HG02870 (cell line): ENCODE measurements around the gene OTP.
A peak's percentile ranks its signal among the peaks of the same experiment; 100 is the strongest.
"Not testable (repeated sequence)": the region's sequence is repeated elsewhere in the genome, so short reads cannot be mapped to it uniquely, and the experiment has no call there.

Source experiments
- ATAC-seq: cut with Tn5 transposase; IDR thresholded peaks from one replicate; pipeline ENCODE4 v1.9.1; 2021; ENCODE audit warnings: mild to moderate bottlenecking, moderate library complexity; ENCODE audit not compliant: unreplicated experiment

The OTP gene

GRCh38 chr5:77616920-77617319 is 21.6 kb downstream of the OTP start:
- ATAC-seq, result no peak

GRCh38 chr5:77608927-77609326 is 29.6 kb downstream of the OTP start:
- not testable (repeated sequence) for ATAC-seq

- ATAC-seq, result no peak
Observed at GRCh38 chr5:77607324-77607723, 31.2 kb downstream of the OTP start.

GRCh38 chr5:77606279-77606678 is 32.2 kb downstream of the OTP start:
- no peak for ATAC-seq

- ATAC-seq, result no peak
Observed at GRCh38 chr5:77599679-77600078, 38.8 kb downstream of the OTP start.

- peak; percentile 66 for ATAC-seq
Observed at GRCh38 chr5:77590347-77590746, 48.2 kb downstream of the OTP start.

- ATAC-seq, result no peak
Observed at GRCh38 chr5:77588175-77588574, 50.3 kb downstream of the OTP start.

- no peak for ATAC-seq
Observed at GRCh38 chr5:77586101-77586500, 52.4 kb downstream of the OTP start.

- not testable (repeated sequence) for ATAC-seq
Observed at GRCh38 chr5:77582143-77582542, 56.4 kb downstream of the OTP start.
